Measurements from ENCODE around the gene ACADVL. TPM values are rescaled to one million over a fixed set of nuclear protein-coding genes. Genes with fewer than 3 reads are reported as not detected.

Gene ACADVL
- total RNA-seq, 1 experiment from 2014 or later = 283 TPM

- Histone ChIP-seq H4K20me1 (ENCODE audit: control insufficient read depth, insufficient read depth, insufficient read length) (no peaks in the 10 kb centered on the region), H4K91ac (ENCODE audit: insufficient read length, low read depth, low read length) (no peak overlapping the region), H3K9me3 (ENCODE audit: control insufficient read depth, low read depth, low read length) (no peaks in the 10 kb centered on the region), H3K4me1 (ENCODE audit: insufficient read depth, low read length) (no peaks in the 10 kb centered on the region), H3K27ac (ENCODE audit: insufficient read length, low read depth, low read length) (no peak overlapping the region), H3K4me2 (ENCODE audit: insufficient read depth, insufficient read length, low read length) (no peak overlapping the region), H3K18ac (ENCODE audit: insufficient read length, low read depth, low read length) (no peak overlapping the region), H3K79me1 (ENCODE audit: insufficient read depth, low read depth, low read length, poor library complexity, severe bottlenecking) (peaks cover 13% of the 10 kb centered on the region), H3K4ac (ENCODE audit: low read depth, low read length) (no peak overlapping the region), H2AFZ (ENCODE audit: low read length) (no peak overlapping the region), H2BK15ac (ENCODE audit: low read depth, low read length) (no peak overlapping the region), H3K23ac (ENCODE audit: insufficient read length, low read depth, low read length) (no peak overlapping the region), H3K9ac (ENCODE audit: extremely low read depth, insufficient read length, low read length) (no peak overlapping the region), H3K23me2 (ENCODE audit: insufficient read length, low read depth, low read length, poor library complexity, severe bottlenecking) (peaks cover 3% of the 10 kb centered on the region), H2BK20ac (ENCODE audit: low read depth, low read length, poor library complexity, severe bottlenecking) (no peak overlapping the region), H2BK5ac (ENCODE audit: insufficient read length, low read length) (no peak overlapping the region), H3K14ac (ENCODE audit: insufficient read depth, low read length) (no peak overlapping the region), H3K79me2 (ENCODE audit: insufficient read depth, low read length) (peaks cover 15% of the 10 kb centered on the region; the same call in 1 of the 2 replicates), H3K27me3 (ENCODE audit: insufficient read depth, low read length) (no peaks in the 10 kb centered on the region), H3K56ac (ENCODE audit: insufficient read length, low read depth, low read length) (no peak overlapping the region), H4K5ac (ENCODE audit: insufficient read length, low read depth, low read length) (no peak overlapping the region), H4K8ac (replicated peaks; ENCODE audit: insufficient read length, low read depth, low read length) (no peak overlapping the region), H3T11ph (ENCODE audit: low read length) (no peak overlapping the region), H2BK120ac (ENCODE audit: low read depth, low read length, poor library complexity, severe bottlenecking) (no peak overlapping the region), H2BK12ac (ENCODE audit: insufficient read length, low read depth, low read length) (no peak overlapping the region), H2AK5ac (ENCODE audit: insufficient read length, low read length) (no peak overlapping the region)
- 0 out of 7 replicates have a peak overlapping the region, but pooled peaks of 1 of the 3 experiments have one; percentile 40 for H3K27ac Mint-ChIP-seq
- DNase-seq = no peak
- H3K4me3 Mint-ChIP-seq = no peak overlapping the region; a peak in 1 of 5 replicates
- peaks cover 37 to 72% (median 66%) of the 10 kb centered on the region in 3 experiments; a peak in 6 of 7 replicates for H3K36me3 Mint-ChIP-seq (ENCODE audit: insufficient read depth in 1 of 3, low read depth in 3 of 3)
- TF ChIP-seq, protein P1, sequence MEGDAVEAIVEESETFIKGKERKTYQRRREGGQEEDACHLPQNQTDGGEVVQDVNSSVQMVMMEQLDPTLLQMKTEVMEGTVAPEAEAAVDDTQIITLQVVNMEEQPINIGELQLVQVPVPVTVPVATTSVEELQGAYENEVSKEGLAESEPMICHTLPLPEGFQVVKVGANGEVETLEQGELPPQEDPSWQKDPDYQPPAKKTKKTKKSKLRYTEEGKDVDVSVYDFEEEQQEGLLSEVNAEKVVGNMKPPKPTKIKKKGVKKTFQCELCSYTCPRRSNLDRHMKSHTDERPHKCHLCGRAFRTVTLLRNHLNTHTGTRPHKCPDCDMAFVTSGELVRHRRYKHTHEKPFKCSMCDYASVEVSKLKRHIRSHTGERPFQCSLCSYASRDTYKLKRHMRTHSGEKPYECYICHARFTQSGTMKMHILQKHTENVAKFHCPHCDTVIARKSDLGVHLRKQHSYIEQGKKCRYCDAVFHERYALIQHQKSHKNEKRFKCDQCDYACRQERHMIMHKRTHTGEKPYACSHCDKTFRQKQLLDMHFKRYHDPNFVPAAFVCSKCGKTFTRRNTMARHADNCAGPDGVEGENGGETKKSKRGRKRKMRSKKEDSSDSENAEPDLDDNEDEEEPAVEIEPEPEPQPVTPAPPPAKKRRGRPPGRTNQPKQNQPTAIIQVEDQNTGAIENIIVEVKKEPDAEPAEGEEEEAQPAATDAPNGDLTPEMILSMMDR (conservative IDR thresholded peaks at IDR 0.05) = no peak
- no CpG with 5 or more reads among the region's 14 CpGs for WGBS (ENCODE audit: extremely low coverage, insufficient read length, low lambda C conversion rate)
- H3K4me1 Mint-ChIP-seq = peaks cover 16 to 18% of the 10 kb centered on the region in 2 experiments
- no peaks in the 10 kb centered on the region for H3K9me3 Mint-ChIP-seq
- no peaks in the 10 kb centered on the region for H3K27me3 Mint-ChIP-seq (ENCODE audit: low read depth)
Measured at GRCh38 chr17:7228920-7229319, 9.2 kb downstream of the ACADVL start.
